Erythroblast (primary cell): ENCODE measurements around the gene TMEM164.

ENCODE experiments used
- GATA1 ChIP-seq: IDR thresholded peaks from 2 replicates; pipeline ENCODE4 v1.6.1; 2011; ENCODE audit warnings: low read depth, mild to moderate bottlenecking, control low read depth, low read length, moderate library complexity
- POLR2A ChIP-seq: IDR thresholded peaks from 2 replicates; pipeline ENCODE4 v1.6.1; 2011; ENCODE audit warnings: mild to moderate bottlenecking, low read length

DNA sequence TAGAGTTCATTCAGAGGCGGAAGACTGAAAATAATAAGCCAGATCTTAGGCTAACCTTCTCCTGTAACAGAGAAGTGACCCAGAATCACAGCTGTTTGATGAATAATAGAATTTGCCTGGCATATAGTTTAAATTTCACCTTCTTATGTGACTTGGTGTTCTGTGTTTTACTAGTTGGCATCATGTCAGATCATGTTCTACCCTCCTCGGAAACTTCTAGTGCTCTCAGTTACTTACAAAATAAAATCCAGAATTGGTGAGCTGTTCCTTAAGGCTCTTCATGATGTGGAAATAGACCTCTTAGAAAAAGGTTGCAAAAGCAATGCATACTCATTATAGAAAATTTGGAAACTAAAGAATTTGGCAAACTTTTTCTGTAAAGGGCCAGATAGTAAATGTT, 31.1 kb downstream of the TMEM164 start:
- TF ChIP-seq POLR2A: no peak
- TF ChIP-seq GATA1: no peak
